NT2/D1 (cell line): ENCODE measurements around the gene GPSM1.

ENCODE experiments used
- SUZ12 ChIP-seq: IDR thresholded peaks from 2 replicates; pipeline ENCODE4 v1.6.1; 2011; ENCODE audit not compliant: insufficient read length, insufficient read depth; ENCODE audit errors: extremely low read depth
- YY1 ChIP-seq: IDR thresholded peaks from 2 replicates; pipeline ENCODE4 v1.6.1; 2011; ENCODE audit not compliant: insufficient read length, insufficient read depth
- ZNF274 ChIP-seq: IDR thresholded peaks from 2 replicates; pipeline ENCODE4 v1.6.1; 2011; ENCODE audit warnings: mild to moderate bottlenecking, low read depth, low read length

DNA sequence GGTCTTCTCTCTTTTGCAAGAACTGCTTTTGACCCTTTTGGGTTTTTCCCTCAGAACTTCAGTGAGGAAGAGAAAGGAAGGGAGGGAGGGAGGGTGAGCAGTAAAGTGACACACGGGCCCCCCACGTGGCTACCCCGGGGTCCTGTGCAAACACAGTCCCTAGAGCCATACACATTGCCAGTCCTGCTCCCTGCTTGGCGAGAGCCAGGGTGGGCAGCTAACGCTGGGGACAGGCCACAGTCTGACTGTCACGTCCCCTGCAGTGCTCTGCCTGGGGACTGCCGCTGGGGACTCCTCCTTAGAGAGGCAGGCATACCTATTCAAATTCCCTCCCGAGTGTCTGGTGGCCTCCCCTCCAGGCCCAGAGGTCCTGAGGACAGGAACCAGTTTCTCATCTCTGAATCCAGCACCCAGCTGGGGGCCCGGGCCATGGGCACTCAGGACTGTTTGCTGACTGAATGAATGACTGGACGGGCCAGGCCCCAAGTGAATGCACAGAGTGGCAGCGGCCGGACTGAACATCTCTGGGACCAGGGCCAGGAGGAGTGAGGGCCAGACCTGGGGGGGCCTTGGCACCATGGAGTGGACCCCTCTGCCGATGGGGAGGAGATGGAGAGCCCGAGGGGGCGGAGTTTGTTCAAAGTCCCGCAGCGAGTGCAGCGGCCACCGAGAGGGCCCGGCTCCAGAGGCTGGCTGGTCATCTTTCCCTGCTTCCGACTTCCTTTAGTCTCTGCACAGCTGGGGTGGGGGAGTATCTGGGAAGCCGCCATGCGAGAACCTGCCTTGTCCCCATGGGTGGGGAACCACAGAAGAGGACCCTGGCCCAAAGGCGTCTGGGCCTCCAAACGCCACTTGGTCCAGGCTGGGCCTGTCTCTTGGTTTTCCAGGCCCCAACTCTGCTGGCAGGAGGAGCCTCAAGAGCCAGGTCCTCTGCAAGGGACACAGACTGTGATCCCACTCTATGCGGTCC lies 29.3 kb upstream of the GPSM1 start:
- TF ChIP-seq ZNF274, result no peak
- TF ChIP-seq SUZ12, result no peak
- no peak for TF ChIP-seq YY1
